ENCODE measurements around the gene ITPR2.
"Not testable (repeated sequence)": the region's sequence is repeated elsewhere in the genome, so short reads cannot be mapped to it uniquely, and the experiment has no call there.

Gene ITPR2

GRCh38 chr12:26636710-26637328 lies 196.2 kb downstream of the ITPR2 start:
- DNase-seq (ENCODE audit: extremely low read depth in 1 of 2, low read depth in 1 of 2): no peak

- no peak for DNase-seq (ENCODE audit: extremely low read depth in 1 of 2, low read depth in 1 of 2)
Observed at GRCh38 chr12:26633591-26634210, 199.3 kb downstream of the ITPR2 start.

- DNase-seq (ENCODE audit: extremely low read depth in 1 of 2, low read depth in 1 of 2): no peak
Observed at GRCh38 chr12:26632756-26633155, 200.2 kb downstream of the ITPR2 start.

- no peak for DNase-seq (ENCODE audit: extremely low read depth in 1 of 2, low read depth in 1 of 2)
Observed at GRCh38 chr12:26631846-26632245, 201.1 kb downstream of the ITPR2 start.

- no peak for DNase-seq (ENCODE audit: extremely low read depth in 1 of 2, low read depth in 1 of 2)
Observed at GRCh38 chr12:26630546-26631027, 202.4 kb downstream of the ITPR2 start.

- no peak for DNase-seq (ENCODE audit: extremely low read depth in 1 of 2, low read depth in 1 of 2)
Observed at GRCh38 chr12:26629864-26630263, 203.1 kb downstream of the ITPR2 start.

GRCh38 chr12:26628234-26628633 lies 204.8 kb downstream of the ITPR2 start:
- DNase-seq (ENCODE audit: extremely low read depth in 1 of 2, low read depth in 1 of 2): no peak

GRCh38 chr12:26627335-26627734 lies 205.7 kb downstream of the ITPR2 start:
- DNase-seq (ENCODE audit: extremely low read depth in 1 of 2, low read depth in 1 of 2): no peak

GRCh38 chr12:26623136-26623535 lies 209.9 kb downstream of the ITPR2 start:
- DNase-seq (ENCODE audit: extremely low read depth in 1 of 2, low read depth in 1 of 2): peak in 1 of 2 donors; percentile 11

- no peak for DNase-seq (ENCODE audit: extremely low read depth in 1 of 2, low read depth in 1 of 2)
Observed at GRCh38 chr12:26622601-26623000, 210.4 kb downstream of the ITPR2 start.

- no peak for DNase-seq (ENCODE audit: extremely low read depth in 1 of 2, low read depth in 1 of 2)
Observed at GRCh38 chr12:26621932-26622331, 211.1 kb downstream of the ITPR2 start.

GRCh38 chr12:26620907-26621306 lies 212.1 kb downstream of the ITPR2 start:
- no peak for DNase-seq (ENCODE audit: extremely low read depth in 1 of 2, low read depth in 1 of 2)

GRCh38 chr12:26617513-26617912 lies 215.5 kb downstream of the ITPR2 start:
- DNase-seq (ENCODE audit: extremely low read depth in 1 of 2, low read depth in 1 of 2): no peak

- DNase-seq (ENCODE audit: extremely low read depth in 1 of 2, low read depth in 1 of 2): no peak
Observed at GRCh38 chr12:26614011-26614616, 218.9 kb downstream of the ITPR2 start.

GRCh38 chr12:26612203-26612602 lies 220.8 kb downstream of the ITPR2 start:
- no peak for DNase-seq (ENCODE audit: extremely low read depth in 1 of 2, low read depth in 1 of 2)

GRCh38 chr12:26611598-26611997 lies 221.4 kb downstream of the ITPR2 start:
- no peak for DNase-seq (ENCODE audit: extremely low read depth in 1 of 2, low read depth in 1 of 2)

- no peak for DNase-seq (ENCODE audit: extremely low read depth in 1 of 2, low read depth in 1 of 2)
Observed at GRCh38 chr12:26610774-26611173, 222.2 kb downstream of the ITPR2 start.

- DNase-seq (ENCODE audit: extremely low read depth in 1 of 2, low read depth in 1 of 2): no peak
Observed at GRCh38 chr12:26609986-26610385, 223.0 kb downstream of the ITPR2 start.

- no peak for DNase-seq (ENCODE audit: extremely low read depth in 1 of 2, low read depth in 1 of 2)
Observed at GRCh38 chr12:26608706-26609105, 224.3 kb downstream of the ITPR2 start.

GRCh38 chr12:26608273-26608672 lies 224.7 kb downstream of the ITPR2 start:
- no peak for DNase-seq (ENCODE audit: extremely low read depth in 1 of 2, low read depth in 1 of 2)

GRCh38 chr12:26606911-26607310 lies 226.1 kb downstream of the ITPR2 start:
- DNase-seq (ENCODE audit: extremely low read depth in 1 of 2, low read depth in 1 of 2): no peak

- not testable (repeated sequence) for DNase-seq (ENCODE audit: extremely low read depth in 1 of 2, low read depth in 1 of 2)
Observed at GRCh38 chr12:26604813-26605212, 228.2 kb downstream of the ITPR2 start.

Measured in stimulated activated CD8-positive, alpha-beta memory T cell treated with anti-CD3 and anti-CD28 coated beads, Interleukin-7, amount 100 ng/mL, for 48 hours (primary cell).